NCI-H748 treated with DMSO at 0.1 percent for 48 hours (cell line): Measurements from ENCODE around the gene HMGN2.

Source experiments
- DNase-seq: peaks from one replicate; lab custom pipeline; 2025; lab: John Stamatoyannopoulos, UW

Gene HMGN2

DNA sequence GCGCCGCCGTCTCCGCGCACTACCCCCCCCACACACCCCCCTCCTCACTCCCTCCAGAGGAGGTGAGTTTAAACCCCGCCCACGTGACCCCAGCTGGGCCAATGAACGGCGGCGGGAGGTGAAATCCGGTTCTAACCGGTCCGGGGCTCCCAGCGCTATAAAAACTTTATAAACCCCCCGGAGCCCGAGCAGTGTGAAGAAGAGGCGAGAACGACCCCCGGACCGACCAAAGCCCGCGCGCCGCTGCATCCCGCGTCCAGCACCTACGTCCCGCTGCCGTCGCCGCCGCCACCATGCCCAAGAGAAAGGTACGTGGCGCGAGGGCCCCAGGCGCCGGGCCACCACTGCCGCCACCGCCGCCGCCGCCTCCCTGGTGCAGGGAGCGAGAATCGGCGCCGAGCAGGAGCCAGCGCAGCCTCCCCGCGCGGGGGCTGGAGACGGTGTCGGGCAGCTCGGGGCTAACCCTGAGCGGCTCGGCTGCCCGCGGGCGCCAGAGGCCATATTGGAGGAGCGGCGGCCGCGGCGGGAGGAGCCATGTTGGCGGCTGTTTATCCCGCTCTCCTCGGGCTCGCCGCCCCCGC, at the start of gene HMGN2:
Gene HMGN2 (plus strand): TSS at position 121 of the 581 bp plus-strand sequence. CDS start 173 bp downstream, at position 294.
- peak; percentile 67 for DNase-seq

- no peak for DNase-seq
Observed at GRCh38 chr1:26429721-26430120, 42.5 kb upstream of the HMGN2 start.

- DNase-seq = peak; percentile 73
Observed at GRCh38 chr1:26431979-26432695, 40.1 kb upstream of the HMGN2 start, which contains the start of gene DHDDS. Gene DHDDS (plus strand): TSS chr1:26432321. CDS start chr1:26432946, 625 bp downstream.

- DNase-seq = no peak
Observed at GRCh38 chr1:26432793-26433192, 39.4 kb upstream of the HMGN2 start.

DNA sequence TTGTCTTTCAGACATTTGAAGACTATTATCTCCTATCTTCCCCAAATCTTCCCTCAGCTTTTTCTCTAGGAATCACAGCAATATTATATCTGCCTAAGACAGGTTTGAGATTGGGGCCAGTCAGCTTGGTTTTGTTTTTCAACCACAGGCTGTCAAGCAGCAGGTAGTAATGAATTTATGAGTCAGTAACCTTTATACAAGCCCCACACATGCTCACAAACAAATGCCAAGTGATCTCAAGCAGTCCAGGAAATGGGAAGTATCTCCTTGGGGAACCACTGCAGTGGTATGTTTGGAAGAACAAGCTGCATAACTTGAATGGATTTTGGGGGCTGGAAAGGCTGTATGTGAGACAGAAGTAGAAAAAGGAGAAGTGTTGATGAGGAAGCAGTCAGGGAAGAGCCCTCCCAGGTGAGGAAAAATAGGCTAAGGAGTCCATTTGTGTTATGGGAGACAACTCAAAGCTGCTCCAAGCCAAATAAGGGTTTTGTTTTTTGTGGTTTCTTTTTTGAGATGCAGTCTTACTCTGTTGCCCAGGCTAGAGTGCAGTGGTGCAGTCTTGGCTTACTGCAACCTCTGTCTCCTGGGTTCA, 38.0 kb upstream of the HMGN2 start:
- DNase-seq = no peak

GRCh38 chr1:26438041-26438440, 34.2 kb upstream of the HMGN2 start:
- no peak for DNase-seq

GRCh38 chr1:26440259-26440658, 32.0 kb upstream of the HMGN2 start:
- no peak for DNase-seq

GRCh38 chr1:26449868-26450267, 22.4 kb upstream of the HMGN2 start:
- DNase-seq = no peak

DNA sequence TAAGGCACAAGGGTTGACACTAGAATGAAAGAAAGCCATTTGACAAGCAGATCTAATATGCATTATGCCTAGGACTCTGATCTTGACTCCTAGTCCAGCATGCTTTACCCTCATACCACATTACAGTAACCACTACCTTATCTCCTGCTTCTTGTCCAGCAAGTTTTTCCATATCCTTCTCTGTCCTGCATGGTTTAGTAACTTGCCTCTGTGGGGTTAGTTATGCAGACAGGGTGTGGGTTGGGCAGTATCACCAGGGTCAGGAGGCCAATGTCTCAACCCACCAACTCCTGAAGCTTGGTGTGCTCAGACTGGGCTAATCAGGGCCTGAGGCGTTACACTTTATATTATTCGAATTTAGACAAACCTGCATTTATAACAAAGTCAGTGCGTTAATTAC, 21.3 kb upstream of the HMGN2 start:
- no peak for DNase-seq

- no peak for DNase-seq
Observed at GRCh38 chr1:26452459-26453183, 19.6 kb upstream of the HMGN2 start.

DNA sequence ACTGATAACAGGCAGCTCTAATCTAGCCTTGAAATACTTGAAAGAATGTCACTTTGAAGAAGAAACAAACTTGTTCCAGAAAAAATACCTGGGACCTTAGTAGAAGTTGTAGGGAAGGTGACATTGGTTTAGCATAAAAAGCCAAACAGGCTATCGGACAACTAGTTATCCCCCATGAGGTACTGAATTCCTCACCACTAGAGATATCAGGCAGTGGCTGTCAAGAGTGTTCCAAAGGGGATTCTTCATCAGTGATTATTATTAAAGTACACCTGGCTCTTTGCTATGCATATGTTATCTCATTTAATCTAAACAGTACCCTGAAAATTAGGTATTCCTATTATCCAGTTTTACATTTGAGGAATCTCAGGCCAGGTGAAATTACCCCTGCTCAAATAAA, 13.1 kb upstream of the HMGN2 start:
- DNase-seq = no peak

GRCh38 chr1:26459573-26460031, 12.6 kb upstream of the HMGN2 start:
- DNase-seq = no peak

DNA sequence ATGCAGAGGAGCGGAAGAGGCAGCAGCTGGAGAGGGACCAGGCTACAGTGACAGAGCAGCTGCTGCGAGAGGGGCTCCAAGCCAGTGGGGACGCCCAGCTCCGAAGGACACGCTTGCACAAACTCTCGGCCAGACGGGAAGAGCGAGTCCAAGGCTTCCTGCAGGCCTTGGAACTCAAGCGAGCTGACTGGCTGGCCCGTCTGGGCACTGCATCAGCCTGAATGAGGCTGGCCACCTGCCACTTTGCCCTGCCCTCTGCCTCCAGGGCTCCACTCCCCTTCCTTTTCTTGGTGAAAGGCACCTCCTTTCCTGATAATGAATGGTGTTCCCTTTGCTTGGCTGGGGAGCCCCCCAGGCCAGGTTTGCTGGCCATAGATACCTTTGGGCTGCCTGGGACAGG, 3.3 kb upstream of the HMGN2 start:
- no peak for DNase-seq

DNA sequence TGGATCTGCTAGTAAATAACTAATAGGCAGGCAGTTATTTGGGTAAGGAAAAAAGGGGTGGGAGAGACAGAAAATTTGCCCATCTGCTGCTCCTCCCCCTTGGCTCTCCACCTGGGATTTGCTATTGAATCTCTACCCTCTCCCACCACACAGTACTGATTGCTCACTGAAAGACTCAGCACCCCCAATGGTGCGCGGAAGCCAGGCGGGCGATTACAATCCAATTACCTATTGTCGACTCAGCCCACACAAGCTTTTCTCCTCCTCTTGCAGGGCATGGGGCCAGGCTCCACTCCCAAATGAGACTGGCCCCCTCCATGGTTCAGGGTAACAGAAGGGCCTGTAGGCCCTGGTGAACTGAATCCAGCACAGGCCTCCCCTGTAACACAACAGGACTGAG, 2.7 kb upstream of the HMGN2 start:
- peak; percentile 29 for DNase-seq

GRCh38 chr1:26470878-26471497, 1.3 kb upstream of the HMGN2 start:
- peak; percentile 25 for DNase-seq

GRCh38 chr1:26471498-26472319, 531 bp upstream of the HMGN2 start:
- peak; percentile 45 for DNase-seq

DNA sequence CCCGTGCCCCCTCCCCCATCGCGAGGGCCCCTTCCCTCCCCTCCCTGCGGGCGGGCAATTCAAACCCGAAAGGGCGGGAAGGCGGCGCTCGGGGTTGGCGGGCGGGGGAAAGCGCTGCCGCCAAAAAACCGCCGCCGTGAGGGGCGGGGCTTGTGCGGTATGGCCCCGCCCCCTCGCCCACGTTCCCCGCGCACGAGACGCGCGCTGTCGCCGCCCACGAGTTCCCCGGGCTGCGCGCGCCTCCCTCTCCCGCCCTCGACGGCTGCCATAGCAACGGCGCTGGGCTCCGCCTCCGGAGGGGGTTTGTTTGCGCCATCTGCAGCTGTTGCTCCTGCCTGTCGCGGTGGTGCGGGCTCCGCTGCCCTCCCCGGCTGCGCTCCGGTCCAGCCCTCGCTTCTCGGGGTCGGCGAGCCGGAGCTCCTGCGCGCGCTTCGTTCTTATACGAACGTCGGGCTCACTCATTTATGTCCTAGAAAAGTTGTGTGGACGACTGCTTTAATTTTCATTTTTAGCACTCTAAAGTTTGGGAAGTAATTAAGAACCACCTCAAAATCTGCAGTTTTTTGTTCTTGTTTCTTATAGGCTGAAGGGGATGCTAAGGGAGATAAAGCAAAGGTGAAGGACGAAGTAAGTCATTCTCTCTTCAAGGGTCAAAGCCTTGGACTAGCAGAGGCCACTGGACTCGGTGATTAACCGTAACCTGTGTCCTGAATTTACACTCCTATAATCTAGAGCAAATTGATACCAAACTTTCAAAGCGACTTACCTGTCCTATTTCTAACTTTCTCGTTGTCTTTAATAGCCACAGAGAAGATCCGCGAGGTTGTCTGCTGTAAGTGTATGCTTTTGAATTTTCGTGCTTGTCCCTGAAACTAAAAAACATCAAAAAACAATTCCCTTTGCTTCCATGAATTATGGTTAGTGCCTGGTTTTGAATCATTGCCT, 933 bp downstream of the HMGN2 start:
- peak; percentile 60 for DNase-seq

DNA sequence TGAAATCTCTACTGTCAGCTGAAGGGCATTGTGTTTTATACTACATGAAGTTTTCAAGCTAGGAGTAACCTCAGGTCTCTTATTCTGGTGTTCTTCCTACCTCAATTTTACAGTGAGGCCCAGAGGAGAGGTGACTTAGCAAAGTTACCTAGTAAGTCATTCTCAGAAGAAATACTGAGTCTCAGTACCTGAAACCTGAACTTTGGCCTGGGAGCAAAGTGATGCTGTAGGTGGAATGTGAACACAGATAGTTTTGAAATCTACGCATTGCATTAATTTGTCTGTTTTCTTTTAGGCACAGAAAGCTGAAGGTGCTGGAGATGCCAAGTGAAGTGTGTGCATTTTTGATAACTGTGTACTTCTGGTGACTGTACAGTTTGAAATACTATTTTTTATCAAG, 2.6 kb downstream of the HMGN2 start:
- no peak for DNase-seq

DNA sequence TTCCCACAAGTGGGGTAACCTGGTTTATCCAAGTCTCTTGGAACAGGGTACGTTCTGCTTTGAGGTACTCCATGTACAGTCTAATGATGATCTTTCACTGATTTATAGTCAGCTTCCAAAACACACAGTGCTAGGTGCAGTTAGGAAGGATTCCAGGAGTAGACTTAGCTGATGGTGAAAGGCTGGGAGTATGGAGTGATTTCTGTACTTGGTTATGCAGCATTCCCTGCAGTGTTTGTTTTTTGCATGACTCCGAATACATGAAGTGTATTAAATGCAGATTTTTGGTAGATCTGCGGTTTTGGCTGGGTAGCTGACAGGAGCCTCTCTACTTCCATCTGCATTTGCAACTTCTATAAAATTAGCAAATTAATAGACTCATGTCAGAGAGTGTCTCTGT, 3.7 kb downstream of the HMGN2 start:
- no peak for DNase-seq

- no peak for DNase-seq
Observed at GRCh38 chr1:26476958-26477357, 4.7 kb downstream of the HMGN2 start.
